Cardiac muscle cell (in vitro differentiated cells and primary cell): ENCODE data around the gene RAB13. TPM values are rescaled to one million over a fixed set of nuclear protein-coding genes. Genes with fewer than 3 reads are reported as not detected.
"Not testable (repeated sequence)": the region's sequence is repeated elsewhere in the genome, so short reads cannot be mapped to it uniquely, and the experiment has no call there.

ENCODE experiments used
- DNase-seq, 2 donors: peaks; one replicate each; pipeline versions ENCODE4 v3.0.0 to v3.0.0-alpha.2; 2010 to 2017; ENCODE audit warnings: low read depth in 1 of 2, low spot score in 1 of 2
- H3K27ac ChIP-seq: fragments of 200-600 bp; sonication (generic); 2 replicates; pipeline ENCODE4 v1.5.1; 2016
- H3K27me3 ChIP-seq: fragments of 200-600 bp; sonication (generic); 2 replicates; pipeline ENCODE4 v1.6.0; 2016; ENCODE audit warnings: control low read depth
- H3K36me3 ChIP-seq: fragments of 200-600 bp; sonication (generic); 2 replicates; pipeline ENCODE4 v1.5.1; 2016; ENCODE audit warnings: control low read depth
- H3K4me1 ChIP-seq: fragments of 200-600 bp; sonication (generic); 2 replicates; pipeline ENCODE4 v1.8.1; 2017; ENCODE audit warnings: low read depth, mild to moderate bottlenecking, mixed run types
- H3K4me3 ChIP-seq: fragments of 200-600 bp; sonication (generic); 2 replicates; pipeline ENCODE4 v1.5.1; 2016; ENCODE audit warnings: mild to moderate bottlenecking
- H3K9me3 ChIP-seq: fragments of 200-600 bp; sonication (generic); 2 replicates; pipeline ENCODE4 v1.5.1; 2017; ENCODE audit warnings: low read depth, mild to moderate bottlenecking, control low read depth
- CTCF ChIP-seq: IDR thresholded peaks from 2 replicates; pipeline ENCODE4 v1.5.1; 2012; ENCODE audit warnings: low read depth, mild to moderate bottlenecking, low read length
- polyA plus RNA-seq: library from polyadenylated mRNA; unstranded; fragments of >200 nt; fragmentation: Nextera tagmentation; extraction: Ambion mirVana; gene quantifications from 2 replicates; pipeline ENCODE4 v1.2.1, GENCODE V29; 2016
- total RNA-seq: library from RNA; depleted of rRNA; stranded (reverse); fragments of >200 nt; gene quantifications from 2 replicates; pipeline ENCODE4 v1.2.3, GENCODE V29; 2016

The RAB13 gene
- total and polyA plus RNA-seq, 2 experiments from 2014 or later, result 37.6 to 90.6 TPM

- Histone ChIP-seq H3K9me3 (no peaks in the 10 kb centered on the region), H3K4me1 (no peaks in the 10 kb centered on the region), H3K36me3 (no peaks in the 10 kb centered on the region), H3K27ac (no peak overlapping the region), H3K4me3 (no peak overlapping the region), H3K27me3 (no peaks in the 10 kb centered on the region)
- DNase-seq, result no peak
- TF ChIP-seq CTCF, result no peak
Measured at GRCh38 chr1:153984123-153984894, 1.8 kb downstream of the RAB13 start.

- DNase-seq, result not testable (repeated sequence)
Measured at GRCh38 chr1:153981735-153982134, 4.4 kb downstream of the RAB13 start.

GRCh38 chr1:153979091-153979490, 7.0 kb downstream of the RAB13 start:
- peaks cover 15% of the 10 kb centered on the region for H3K36me3 ChIP-seq
- not testable (repeated sequence) for DNase-seq, H3K9me3 ChIP-seq, H3K4me3 ChIP-seq, H3K27ac ChIP-seq, H3K4me1 ChIP-seq, H3K27me3 ChIP-seq

More at GRCh38 chr1:153981735-153982134, 4.4 kb downstream of the RAB13 start:
- not testable (repeated sequence) for H3K36me3 ChIP-seq, H3K27ac ChIP-seq, H3K4me3 ChIP-seq, H3K27me3 ChIP-seq, H3K4me1 ChIP-seq, H3K9me3 ChIP-seq

- H3K4me3 ChIP-seq, result peak overlapping the region; percentile 71
- peaks cover 8% of the 10 kb centered on the region for H3K4me1 ChIP-seq
- peaks cover 19% of the 10 kb centered on the region for H3K36me3 ChIP-seq
- no peak for DNase-seq
- H3K27me3 ChIP-seq, result no peaks in the 10 kb centered on the region
- H3K27ac ChIP-seq, result peak overlapping the region; percentile 85
- no peaks in the 10 kb centered on the region for H3K9me3 ChIP-seq
- no peak for TF ChIP-seq CTCF
Measured at GRCh38 chr1:153978274-153978909, 7.7 kb downstream of the RAB13 start.

- H3K9me3 ChIP-seq, result no peaks in the 10 kb centered on the region
- H3K36me3 ChIP-seq, result peaks cover 19% of the 10 kb centered on the region
Measured at GRCh38 chr1:153977250-153978240, 8.6 kb downstream of the RAB13 start, which contains the start of gene JTB. Gene JTB, minus strand, starts transcription at chr1:153977674. Its CDS starts 422 bp downstream, at chr1:153977252.

More at GRCh38 chr1:153977250-153978240, 8.6 kb downstream of the RAB13 start, which contains the start of gene JTB:
- peak; percentile 85 to 92 for DNase-seq
- TF ChIP-seq CTCF, result no peak
- Histone ChIP-seq H3K4me1 (peaks cover 8% of the 10 kb centered on the region), H3K27me3 (no peaks in the 10 kb centered on the region), H3K4me3 (peak within 1 kb of the TSS; percentile 71), H3K27ac (peak within 1 kb of the TSS; percentile 85)
